Skeletal muscle tissue (tissue), 4 donors: ENCODE results near the gene SPDYA. TPM values are rescaled to one million over a fixed set of nuclear protein-coding genes. Genes with fewer than 3 reads are reported as not detected.
A peak's percentile ranks its signal among the peaks of the same experiment; 100 is the strongest.

Source experiments
- H3K27ac ChIP-seq: one replicate; pipeline ENCODE4 v1.7.0; 2013; ENCODE audit warnings: mild to moderate bottlenecking, low read depth, low read length, inconsistent platforms
- H3K27me3 ChIP-seq, 3 donors: one replicate each; pipeline ENCODE4 v1.7.0; 2013; ENCODE audit warnings: low read length in 3 of 3; ENCODE audit not compliant: control insufficient read depth in 3 of 3, insufficient read depth in 3 of 3
- H3K36me3 ChIP-seq, 3 donors: one replicate each; pipeline ENCODE4 v1.7.0; 2013; ENCODE audit warnings: low read length in 3 of 3; ENCODE audit not compliant: control insufficient read depth in 3 of 3, insufficient read depth in 3 of 3
- H3K4me1 ChIP-seq, 3 donors: one replicate each; pipeline ENCODE4 v1.7.0; 2013; ENCODE audit warnings: low read length in 3 of 3, mild to moderate bottlenecking in 3 of 3; ENCODE audit not compliant: control insufficient read depth in 3 of 3, insufficient read depth in 3 of 3
- H3K4me3 ChIP-seq, 3 donors: one replicate each; pipeline ENCODE4 v1.7.0; 2013; ENCODE audit warnings: low read length in 3 of 3
- H3K9ac ChIP-seq, 3 donors: one replicate each; pipeline ENCODE4 v1.7.0; 2013; ENCODE audit warnings: low read length in 3 of 3, mild to moderate bottlenecking in 3 of 3, moderate library complexity in 2 of 3, low read depth in 1 of 3
- H3K9me3 ChIP-seq, 3 donors: one replicate each; pipeline ENCODE4 v1.7.0; 2013; ENCODE audit warnings: low read length in 3 of 3; ENCODE audit not compliant: control insufficient read depth in 3 of 3
- total RNA-seq: library from RNA; depleted of rRNA; stranded (reverse); fragments of >200 nt; gene quantifications from one replicate; pipeline ENCODE4 v1.2.3, GENCODE V29; 2014
- donor health status: Osteomylitis.

The SPDYA gene
- total RNA-seq: 1.0 TPM

GRCh38 chr2:28810384-28811285 lies at the start of gene SPDYA:
SPDYA (plus strand) TSS chr2:28810834; CDS start chr2:28816015, 5,181 bp downstream.
- H3K4me1 ChIP-seq: peaks cover 6 to 12% (median 10%) of the 10 kb centered on the region in 3 donors
- H3K9me3 ChIP-seq: no peaks in the 10 kb centered on the region
- H3K27ac ChIP-seq: no peak within 1 kb of the TSS
- no peaks in the 10 kb centered on the region for H3K36me3 ChIP-seq
- H3K27me3 ChIP-seq: peaks cover 0 to 5% (median 0%) of the 10 kb centered on the region in 3 donors
- H3K4me3 ChIP-seq: peak within 1 kb of the TSS; percentile 46 to 64 (median 59)
- H3K9ac ChIP-seq: peak within 1 kb of the TSS in 1 of 3 donors; percentile 60

- H3K4me1 ChIP-seq: peaks cover 23 to 41% (median 29%) of the 10 kb centered on the region in 3 donors
These were observed 49.2 kb upstream of the SPDYA start for GRCh38 chr2:28761420-28761819.

GRCh38 chr2:28764909-28765711 lies 45.5 kb upstream of the SPDYA start:
- H3K27ac ChIP-seq: no peak overlapping the region
- H3K4me1 ChIP-seq: peaks cover 17 to 26% (median 25%) of the 10 kb centered on the region in 3 donors
- peaks cover 0 to 2% (median 0%) of the 10 kb centered on the region in 3 donors for H3K9me3 ChIP-seq
- H3K4me3 ChIP-seq: no peak overlapping the region
- H3K36me3 ChIP-seq: peaks cover 0 to 3% (median 0%) of the 10 kb centered on the region in 3 donors
- H3K9ac ChIP-seq: no peak overlapping the region
- H3K27me3 ChIP-seq: no peaks in the 10 kb centered on the region

More at GRCh38 chr2:28761420-28761819, 49.2 kb upstream of the SPDYA start:
- H3K9me3 ChIP-seq: no peaks in the 10 kb centered on the region
- no peak overlapping the region for H3K4me3 ChIP-seq
- no peak overlapping the region for H3K27ac ChIP-seq
- no peaks in the 10 kb centered on the region for H3K27me3 ChIP-seq
- H3K9ac ChIP-seq: no peak overlapping the region
- H3K36me3 ChIP-seq: peaks cover 0 to 3% (median 0%) of the 10 kb centered on the region in 3 donors

- Histone ChIP-seq H3K27me3 (no peaks in the 10 kb centered on the region), H3K9ac (no peak overlapping the region), H3K27ac (no peak overlapping the region), H3K36me3 (no peaks in the 10 kb centered on the region), H3K4me3 (no peak overlapping the region), H3K9me3 (peaks cover 0 to 2% (median 0%) of the 10 kb centered on the region in 3 donors), H3K4me1 (peaks cover 15 to 28% (median 25%) of the 10 kb centered on the region in 3 donors)
These were observed 44.6 kb upstream of the SPDYA start for GRCh38 chr2:28766070-28766469.

- H3K9me3 ChIP-seq: peaks cover 0 to 2% (median 0%) of the 10 kb centered on the region in 3 donors
- no peaks in the 10 kb centered on the region for H3K27me3 ChIP-seq
- H3K4me3 ChIP-seq: no peak overlapping the region
- H3K9ac ChIP-seq: no peak overlapping the region
- peaks cover 14 to 28% (median 26%) of the 10 kb centered on the region in 3 donors for H3K4me1 ChIP-seq
- H3K27ac ChIP-seq: no peak overlapping the region
- H3K36me3 ChIP-seq: no peaks in the 10 kb centered on the region
These were observed 43.3 kb upstream of the SPDYA start for GRCh38 chr2:28767337-28767736.

- Histone ChIP-seq H3K36me3 (no peaks in the 10 kb centered on the region), H3K4me1 (peaks cover 8 to 25% (median 21%) of the 10 kb centered on the region in 3 donors), H3K9me3 (peaks cover 0 to 2% (median 0%) of the 10 kb centered on the region in 3 donors), H3K9ac (no peak overlapping the region), H3K27ac (no peak overlapping the region), H3K27me3 (no peaks in the 10 kb centered on the region), H3K4me3 (no peak overlapping the region)
These were observed 42.2 kb upstream of the SPDYA start for GRCh38 chr2:28768422-28768821.

- H3K9ac ChIP-seq: no peak overlapping the region
- no peak overlapping the region for H3K27ac ChIP-seq
- H3K9me3 ChIP-seq: peaks cover 0 to 2% (median 0%) of the 10 kb centered on the region in 3 donors
- peaks cover 8 to 25% (median 21%) of the 10 kb centered on the region in 3 donors for H3K4me1 ChIP-seq
- no peaks in the 10 kb centered on the region for H3K36me3 ChIP-seq
- H3K4me3 ChIP-seq: no peak overlapping the region
- no peaks in the 10 kb centered on the region for H3K27me3 ChIP-seq
These were observed 41.7 kb upstream of the SPDYA start for GRCh38 chr2:28768952-28769351.

GRCh38 chr2:28772351-28772750 lies 38.3 kb upstream of the SPDYA start:
- H3K9me3 ChIP-seq: peaks cover 0 to 2% (median 0%) of the 10 kb centered on the region in 3 donors
- no peak overlapping the region for H3K4me3 ChIP-seq
- no peak overlapping the region for H3K27ac ChIP-seq
- no peak overlapping the region for H3K9ac ChIP-seq
- H3K27me3 ChIP-seq: no peaks in the 10 kb centered on the region
- peaks cover 13 to 34% (median 22%) of the 10 kb centered on the region in 3 donors for H3K4me1 ChIP-seq
- H3K36me3 ChIP-seq: no peaks in the 10 kb centered on the region

GRCh38 chr2:28776471-28776870 lies 34.2 kb upstream of the SPDYA start:
- Histone ChIP-seq H3K4me1 (peaks cover 26 to 43% (median 36%) of the 10 kb centered on the region in 3 donors), H3K4me3 (no peak overlapping the region), H3K27ac (peak overlapping the region; percentile 57), H3K36me3 (peaks cover 5 to 24% (median 15%) of the 10 kb centered on the region in 3 donors), H3K27me3 (no peaks in the 10 kb centered on the region), H3K9ac (no peak overlapping the region), H3K9me3 (no peaks in the 10 kb centered on the region)
